Keratinocyte (primary cell): ENCODE data around the gene ADGRF5. TPM values are rescaled to one million over a fixed set of nuclear protein-coding genes. Genes with fewer than 3 reads are reported as not detected.

Experiments used
- DNase-seq: peaks from one replicate; pipeline ENCODE4 v3.0.0-alpha.2; 2011; ENCODE audit warnings: low read depth, missing footprints, low spot score
- FAIRE-seq: peaks from 2 replicates; lab custom pipeline; 2011; peaks lifted over from hg19 to GRCh38; lab: Jason Lieb, UNC
- H2AFZ ChIP-seq: 2 replicates; pipeline ENCODE4 v1.6.0; 2012; ENCODE audit warnings: low read length, control low read depth, inconsistent platforms; ENCODE audit not compliant: control insufficient read depth
- H3K27ac ChIP-seq: 2 replicates; pipeline ENCODE4 v1.5.1; 2011; ENCODE audit warnings: low read length; ENCODE audit not compliant: control insufficient read depth, insufficient read depth
- H3K27me3 ChIP-seq: 3 replicates; pipeline ENCODE4 v1.6.0; 2011; ENCODE audit warnings: low read length; ENCODE audit not compliant: control insufficient read depth, insufficient read depth; ENCODE audit errors: extremely low read depth
- H3K36me3 ChIP-seq, 2 experiments: 2 replicates in 1 of 2; 3 replicates in 1 of 2; pipeline ENCODE4 v1.5.1; 2011; ENCODE audit warnings: low read length in 2 of 2, mild to moderate bottlenecking in 1 of 2; ENCODE audit not compliant: control insufficient read depth in 2 of 2, insufficient read depth in 2 of 2; ENCODE audit errors: extremely low read depth in 1 of 2
- H3K4me1 ChIP-seq: 3 replicates; pipeline ENCODE4 v1.5.1; 2011; ENCODE audit warnings: low read length; ENCODE audit not compliant: control insufficient read depth, insufficient read depth; ENCODE audit errors: extremely low read depth
- H3K4me2 ChIP-seq: 3 replicates; pipeline ENCODE4 v1.6.0; 2011; ENCODE audit warnings: low read depth, low read length; ENCODE audit not compliant: control insufficient read depth, insufficient read depth; ENCODE audit errors: extremely low read depth
- H3K4me3 ChIP-seq, 3 experiments: fragments of 200-600 bp in 1 of 3; sonication (generic) in 1 of 3; 2 replicates in 2 of 3; 3 replicates in 1 of 3; pipeline ENCODE4 v1.5.1; 2011 to 2016; ENCODE audit warnings: low read length in 3 of 3, mild to moderate bottlenecking in 3 of 3, control low read depth in 2 of 3, inconsistent platforms in 1 of 3, low read depth in 1 of 3, mixed read lengths in 1 of 3, mixed run types in 1 of 3, moderate library complexity in 1 of 3; ENCODE audit not compliant: control insufficient read depth in 2 of 3, insufficient read depth in 2 of 3; ENCODE audit errors: extremely low read depth in 1 of 3
- H3K79me2 ChIP-seq: 2 replicates; pipeline ENCODE4 v1.6.0; 2012; ENCODE audit warnings: low read length; ENCODE audit not compliant: control insufficient read depth, insufficient read depth
- H3K9ac ChIP-seq: 3 replicates; pipeline ENCODE4 v1.6.0; 2011; ENCODE audit warnings: low read length; ENCODE audit not compliant: control insufficient read depth, insufficient read depth; ENCODE audit errors: extremely low read depth
- H3K9me1 ChIP-seq: 3 replicates; pipeline ENCODE4 v1.6.0; 2011; ENCODE audit warnings: low read length; ENCODE audit not compliant: control insufficient read depth, insufficient read depth; ENCODE audit errors: extremely low read depth
- H3K9me3 ChIP-seq: 2 replicates; pipeline ENCODE4 v1.5.1; 2012; ENCODE audit warnings: low read depth, low read length; ENCODE audit not compliant: control insufficient read depth
- H4K20me1 ChIP-seq: 3 replicates; pipeline ENCODE4 v1.6.0; 2011; ENCODE audit warnings: low read length; ENCODE audit not compliant: control insufficient read depth, insufficient read depth; ENCODE audit errors: extremely low read depth
- CTCF ChIP-seq, 3 experiments: IDR thresholded peaks in 1 of 3; conservative IDR thresholded peaks in 1 of 3; optimal IDR thresholded peaks in 1 of 3; 2 replicates in 2 of 3; 3 replicates in 1 of 3; pipeline versions ENCODE3 to v1.5.1; 2011; ENCODE audit warnings: low read length in 3 of 3, mild to moderate bottlenecking in 3 of 3, moderate library complexity in 2 of 3, control low read depth in 1 of 3, inconsistent platforms in 1 of 3; ENCODE audit not compliant: insufficient read depth in 2 of 3; ENCODE audit errors: extremely low read depth in 1 of 3
- EZH2 ChIP-seq: IDR thresholded peaks from one replicate; pipeline ENCODE4 v1.6.1; 2012; ENCODE audit warnings: inconsistent platforms, mild to moderate bottlenecking, low read length, moderate library complexity
- dilution Hi-C: fragments of 300-500 bp; cut with MboI; formaldehyde crosslinking; loops from one replicate; pipeline ENCODE4 v1.7.0; 2020; ENCODE audit warnings: low sequenced_read_pairs; ENCODE audit not compliant: extremely low pct_ligation_motif_present
- polyA plus RNA-seq, 5 experiments: library from polyadenylated mRNA; depleted of rRNA in 3 of 5; stranded (reverse) in 3 of 5; stranded (forward) in 1 of 5; unstranded in 1 of 5; fragments of >200 nt; gene quantifications; 1 replicate in 1 of 5; 2 replicates in 3 of 5; 3 replicates in 1 of 5; pipeline versions ENCODE4 v1.2.1 to v1.2.3, GENCODE V29; 2011 to 2012; ENCODE audit warnings: missing spikeins in 2 of 5, low read depth in 1 of 5, low replicate concordance in 1 of 5

ADGRF5 gene
- polyA plus RNA-seq, 1 donor (not counting 4 experiments of a cell fraction or from before 2014, with no cell fraction given), result not detected

- Histone ChIP-seq H4K20me1 (no peaks in the 10 kb centered on the region), H3K9me1 (no peaks in the 10 kb centered on the region), H3K79me2 (no peaks in the 10 kb centered on the region), H3K36me3 (no peaks in the 10 kb centered on the region), H3K9me3 (no peaks in the 10 kb centered on the region), H2AFZ (no peak overlapping the region), H3K4me2 (no peak overlapping the region), H3K9ac (no peak overlapping the region), H3K27ac (no peak overlapping the region), H3K4me3 (no peak overlapping the region), H3K4me1 (peaks cover 3% of the 10 kb centered on the region), H3K27me3 (no peaks in the 10 kb centered on the region)
- DNase-seq (no peak), FAIRE-seq (no peak)
- dilution Hi-C loops, result no loop called here
- TF ChIP-seq CTCF (optimal IDR thresholded peaks at IDR 0.05 in 1 of 3, IDR thresholded peaks at IDR 0.05 in 1 of 3, conservative IDR thresholded peaks at IDR 0.05 in 1 of 3; ENCODE audit: extremely low read depth in 1 of 3, insufficient read depth in 2 of 3, low read length in 3 of 3), result no peak
- TF ChIP-seq EZH2, result no peak
These were observed 679 bp downstream of the ADGRF5 start for GRCh38 chr6:46921059-46921458.

GRCh38 chr6:46918806-46919205 lies 2.9 kb downstream of the ADGRF5 start:
- Histone ChIP-seq H3K27ac (no peak overlapping the region), H3K9ac (no peak overlapping the region)

More at GRCh38 chr6:46918806-46919205, 2.9 kb downstream of the ADGRF5 start:
- H3K4me3 ChIP-seq, result no peak overlapping the region
- H2AFZ ChIP-seq, result no peak overlapping the region
- no peaks in the 10 kb centered on the region for H3K36me3 ChIP-seq
- no peaks in the 10 kb centered on the region for H3K9me3 ChIP-seq
- no peaks in the 10 kb centered on the region for H3K27me3 ChIP-seq
- H3K4me2 ChIP-seq, result no peak overlapping the region
- no peaks in the 10 kb centered on the region for H3K79me2 ChIP-seq
- no peak for FAIRE-seq
- TF ChIP-seq CTCF (optimal IDR thresholded peaks at IDR 0.05 in 1 of 3, IDR thresholded peaks at IDR 0.05 in 1 of 3, conservative IDR thresholded peaks at IDR 0.05 in 1 of 3; ENCODE audit: extremely low read depth in 1 of 3, insufficient read depth in 2 of 3, low read length in 3 of 3) (no peak), EZH2 (no peak)
- no peak for DNase-seq
- no peaks in the 10 kb centered on the region for H3K4me1 ChIP-seq
- no peaks in the 10 kb centered on the region for H3K9me1 ChIP-seq
- H4K20me1 ChIP-seq, result no peaks in the 10 kb centered on the region
- dilution Hi-C loops, result no loop called here
